Activated CD4-positive, alpha-beta T cell treated with anti-CD3 and anti-CD28 coated beads, Interleukin-2, amount 50 U/mL, for 48 hours (primary cell): ENCODE measurements around the gene G6PC1.
A peak's percentile ranks its signal among the peaks of the same experiment; 100 is the strongest.
"Not testable (repeated sequence)": the region's sequence is repeated elsewhere in the genome, so short reads cannot be mapped to it uniquely, and the experiment has no call there.

Experiments
- DNase-seq, 2 experiments: peaks; one replicate each; pipeline ENCODE4 v3.0.0-alpha.2; 2020

The G6PC1 gene

GRCh38 chr17:42904110-42904469 is 3.5 kb downstream of the G6PC1 start:
- no peak for DNase-seq

GRCh38 chr17:42906772-42907446 is 6.3 kb downstream of the G6PC1 start:
- DNase-seq: no peak

DNA sequence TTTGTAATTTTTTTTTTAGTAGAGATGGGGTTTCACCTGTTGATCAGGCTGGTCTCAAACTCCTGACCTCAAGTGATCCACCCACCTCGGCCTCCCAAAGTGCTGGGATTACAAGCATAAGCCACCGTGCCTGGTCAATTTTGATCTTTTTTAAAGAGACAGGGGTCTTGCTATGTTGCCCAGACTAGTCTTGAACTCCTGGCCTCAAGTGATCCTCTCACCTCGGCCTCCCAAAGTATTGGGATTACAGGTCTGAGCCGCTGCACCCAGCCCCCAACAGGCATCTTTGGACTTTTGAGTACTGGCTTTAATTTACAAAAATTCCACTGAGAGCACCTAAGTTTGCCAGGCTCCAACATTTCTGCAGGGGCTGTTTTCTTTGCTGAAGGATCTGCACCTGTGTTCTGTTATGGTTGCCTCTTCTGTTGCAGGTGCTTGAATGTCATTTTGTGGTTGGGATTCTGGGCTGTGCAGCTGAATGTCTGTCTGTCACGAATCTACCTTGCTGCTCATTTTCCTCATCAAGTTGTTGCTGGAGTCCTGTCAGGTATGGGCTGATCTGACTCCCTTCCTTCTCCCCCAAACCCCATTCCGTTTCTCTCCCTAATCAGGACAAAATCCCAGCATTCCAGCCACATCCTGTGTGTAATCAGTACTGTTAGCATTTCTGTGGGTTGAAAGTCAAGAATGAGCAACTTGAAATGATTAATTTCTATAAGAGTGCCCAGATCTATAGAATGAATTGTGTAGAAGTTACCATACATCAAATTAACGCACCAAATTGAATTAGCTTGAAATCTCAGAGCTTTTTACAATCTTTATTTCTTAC is 8.5 kb downstream of the G6PC1 start:
- no peak for DNase-seq

DNA sequence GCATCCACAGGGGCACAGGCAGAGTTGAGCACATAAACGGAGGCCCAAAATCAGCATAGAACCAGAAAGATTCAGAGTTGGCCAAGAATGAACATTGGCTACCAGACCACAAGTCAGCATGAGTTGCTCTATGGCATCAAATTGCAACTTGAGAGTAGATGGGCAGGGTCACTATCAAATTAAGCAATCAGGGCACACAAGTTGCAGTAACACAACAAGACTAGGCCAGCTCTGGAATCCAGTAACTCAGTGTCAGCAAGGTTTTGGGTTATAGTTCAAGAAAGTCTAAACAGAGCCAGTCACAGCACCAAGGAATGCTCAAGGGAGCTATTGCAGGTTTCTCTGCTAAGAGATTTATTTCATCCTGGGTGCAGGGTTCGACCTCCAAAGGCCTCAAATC is 12.9 kb downstream of the G6PC1 start:
- no peak for DNase-seq

DNA sequence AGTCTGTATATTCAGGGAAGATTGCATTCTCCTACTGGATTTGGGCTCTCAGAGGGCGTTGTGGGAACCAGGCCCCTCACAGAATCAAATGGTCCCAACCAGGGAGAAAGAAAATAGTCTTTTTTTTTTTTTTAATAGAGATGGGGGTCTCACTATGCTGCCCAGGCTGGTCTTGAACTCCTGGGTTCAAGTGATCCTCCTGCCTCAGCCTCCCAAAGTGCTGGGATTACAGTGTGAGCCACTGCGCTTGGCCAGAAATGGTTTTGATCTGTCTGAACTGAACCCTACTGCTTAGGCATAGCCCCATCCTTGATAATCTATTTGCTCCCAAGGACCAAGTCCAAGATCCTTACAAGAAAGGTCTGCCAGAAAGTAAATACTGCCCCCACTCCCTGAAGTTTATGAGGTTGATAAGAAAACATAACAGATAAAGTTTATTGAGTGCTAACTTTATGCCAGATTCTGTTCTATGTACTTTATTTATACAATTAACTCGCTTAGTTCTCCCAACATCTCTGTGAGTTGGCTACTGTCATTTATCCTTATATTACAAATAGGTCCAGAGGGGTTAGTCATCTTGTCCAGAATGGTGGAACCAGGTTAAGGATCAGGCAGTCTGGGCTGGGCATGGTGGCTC is 13.5 kb downstream of the G6PC1 start:
- no peak for DNase-seq

- DNase-seq: not testable (repeated sequence)
Observed at GRCh38 chr17:42915288-42915687, 14.7 kb downstream of the G6PC1 start.

- DNase-seq: not testable (repeated sequence)
Observed at GRCh38 chr17:42916388-42917235, 16.0 kb downstream of the G6PC1 start.

DNA sequence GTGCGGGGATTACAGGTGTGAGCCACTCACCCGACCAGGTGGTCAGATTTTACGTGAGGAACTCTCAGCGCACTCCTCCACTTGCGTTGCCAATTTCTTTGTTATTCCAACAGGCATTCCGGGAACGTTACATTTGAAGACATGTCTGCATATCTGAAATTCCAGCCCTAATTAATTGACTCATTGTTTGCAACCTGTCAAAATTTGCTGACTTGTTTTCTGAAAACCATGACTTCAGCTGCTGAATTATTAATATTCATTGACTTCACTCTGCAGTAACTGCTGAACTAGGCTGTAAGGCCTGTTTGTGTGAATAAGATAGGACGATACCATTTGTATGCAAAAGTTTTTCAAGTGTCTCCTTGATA is 16.6 kb downstream of the G6PC1 start:
- no peak for DNase-seq

- no peak for DNase-seq
Observed at GRCh38 chr17:42918902-42919521, 18.4 kb downstream of the G6PC1 start.

GRCh38 chr17:42919522-42920077 is 19.0 kb downstream of the G6PC1 start:
- DNase-seq: not testable (repeated sequence)

GRCh38 chr17:42920106-42920900 is 19.7 kb downstream of the G6PC1 start:
- DNase-seq: no peak

DNA sequence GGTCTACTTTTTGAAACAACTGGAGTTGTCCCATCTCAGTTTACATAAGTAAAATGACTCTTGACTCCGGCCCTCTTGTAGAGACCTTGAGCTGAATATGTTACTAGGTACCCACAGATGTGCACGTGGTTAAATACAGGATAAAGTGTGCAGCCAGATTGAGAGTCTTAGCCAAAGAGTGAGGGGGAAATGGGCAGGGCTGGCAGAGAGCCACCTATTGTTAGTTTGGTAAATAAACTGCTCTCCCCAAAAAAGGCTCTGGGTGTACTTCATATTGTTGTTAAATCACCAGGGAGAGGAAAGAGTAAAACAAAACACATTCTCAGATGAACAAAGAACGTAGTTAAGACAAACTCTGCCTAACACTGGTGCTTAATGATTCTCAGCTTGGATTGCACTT is 20.3 kb downstream of the G6PC1 start:
- no peak for DNase-seq

GRCh38 chr17:42922294-42922693 is 21.7 kb downstream of the G6PC1 start:
- no peak for DNase-seq

GRCh38 chr17:42923472-42923871 is 22.9 kb downstream of the G6PC1 start:
- not testable (repeated sequence) for DNase-seq

DNA sequence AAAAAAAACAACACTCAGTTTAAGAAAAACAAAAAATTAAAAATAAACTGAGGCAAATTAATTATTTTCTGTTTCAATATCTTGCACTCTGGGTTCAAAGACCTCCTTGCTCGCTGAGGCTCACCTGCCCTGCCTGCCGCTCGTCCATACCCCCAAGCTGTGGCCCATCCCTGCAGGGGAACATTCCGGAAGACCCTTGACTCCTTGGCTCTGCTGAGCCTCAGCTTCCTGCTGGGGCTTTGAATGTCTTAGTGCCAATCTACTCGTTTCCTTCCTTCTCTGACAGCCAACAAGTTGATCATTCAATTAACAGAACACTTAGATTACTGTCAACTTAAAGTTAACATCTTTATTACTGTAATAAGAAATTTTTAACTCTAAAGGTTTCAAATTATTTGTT is 24.3 kb downstream of the G6PC1 start:
- DNase-seq: no peak

GRCh38 chr17:42928714-42929496 is 28.3 kb downstream of the G6PC1 start:
- peak; percentile 15 to 44 for DNase-seq

GRCh38 chr17:42929497-42929844 is 28.9 kb downstream of the G6PC1 start:
- DNase-seq: no peak

DNA sequence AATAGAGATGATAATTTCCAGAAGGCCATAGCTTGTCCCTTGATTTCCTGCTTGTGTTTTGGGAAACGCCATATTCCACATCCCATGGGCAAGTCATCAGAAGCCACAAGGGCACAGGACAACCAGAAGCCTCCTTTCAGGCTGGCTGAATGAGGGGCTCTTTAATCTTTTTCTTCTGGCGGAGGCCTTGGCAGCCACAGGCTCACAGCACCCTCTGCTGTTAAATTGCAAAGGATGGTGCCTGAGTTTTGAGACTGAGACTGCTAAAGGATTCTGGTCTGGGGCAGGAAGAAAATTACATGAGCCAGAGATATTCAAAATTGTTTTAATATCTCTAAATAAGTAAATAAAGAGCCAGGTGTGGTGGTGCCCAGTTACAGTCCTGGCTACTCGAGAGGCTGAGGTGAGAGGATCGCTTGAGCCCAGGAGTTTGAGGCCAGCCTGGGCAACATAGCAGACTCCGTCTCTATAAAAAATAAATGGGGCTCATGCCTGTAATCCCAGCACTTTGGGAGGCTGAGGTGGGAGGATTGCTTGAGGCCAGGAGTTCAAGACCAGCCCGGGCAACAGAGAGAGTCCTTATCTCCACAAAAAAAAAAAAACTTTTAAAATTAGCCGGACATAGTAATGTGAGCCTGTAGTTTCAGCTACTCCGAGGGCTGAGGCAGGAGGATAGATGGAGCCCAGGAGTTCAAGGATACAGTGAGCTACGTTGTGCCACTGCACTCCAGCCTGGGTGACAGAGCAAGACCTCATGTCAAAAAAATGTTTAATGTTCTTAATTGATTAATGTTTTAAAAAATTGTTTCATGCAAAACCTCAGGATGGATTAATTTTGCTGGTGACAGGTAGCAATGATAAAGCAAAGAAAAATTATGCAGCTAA is 37.4 kb downstream of the G6PC1 start:
- peak; percentile 6 to 17 for DNase-seq

- DNase-seq: no peak
Observed at GRCh38 chr17:42944211-42944610, 43.6 kb downstream of the G6PC1 start.

DNA sequence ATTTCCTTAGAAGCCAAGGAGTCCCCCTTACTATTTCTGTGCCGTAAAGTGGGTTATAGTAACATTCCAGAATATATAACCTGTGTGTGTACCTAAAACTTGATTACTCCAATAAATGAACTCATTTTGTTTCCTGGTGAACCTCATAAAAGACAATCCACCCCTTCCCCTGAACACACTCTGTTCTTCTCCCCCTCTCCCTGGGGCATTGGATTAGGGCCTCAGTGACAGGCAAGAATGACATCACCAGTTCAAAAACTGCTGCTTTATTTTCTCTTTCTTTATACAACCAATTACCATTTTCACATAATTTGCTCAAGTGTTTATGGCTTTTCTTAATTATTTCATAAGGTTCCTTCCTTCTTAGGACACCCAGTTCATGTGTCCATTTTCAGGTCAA is 46.2 kb downstream of the G6PC1 start:
- no peak for DNase-seq
